ENCODE data around the gene GRK5.

Gene GRK5

GRCh38 chr10:119367841-119368549 is 160.6 kb downstream of the GRK5 start:
- no peak for DNase-seq

GRCh38 chr10:119368581-119368980 is 161.2 kb downstream of the GRK5 start:
- DNase-seq: no peak

GRCh38 chr10:119368991-119369869 is 161.9 kb downstream of the GRK5 start:
- no peak for DNase-seq

GRCh38 chr10:119370111-119370741 is 162.9 kb downstream of the GRK5 start:
- no peak for DNase-seq

- DNase-seq: no peak
Observed at GRCh38 chr10:119370972-119371703, 163.8 kb downstream of the GRK5 start.

- DNase-seq: no peak
Observed at GRCh38 chr10:119371704-119372663, 164.6 kb downstream of the GRK5 start.

- DNase-seq: no peak
Observed at GRCh38 chr10:119373294-119374102, 166.1 kb downstream of the GRK5 start.

- DNase-seq: no peak
Observed at GRCh38 chr10:119374236-119374635, 166.9 kb downstream of the GRK5 start.

- DNase-seq: no peak
Observed at GRCh38 chr10:119375574-119376272, 168.4 kb downstream of the GRK5 start.

- DNase-seq: no peak
Observed at GRCh38 chr10:119377451-119377957, 170.1 kb downstream of the GRK5 start.

GRCh38 chr10:119377958-119378736 is 170.8 kb downstream of the GRK5 start:
- DNase-seq: no peak

- no peak for DNase-seq
Observed at GRCh38 chr10:119378737-119379067, 171.3 kb downstream of the GRK5 start.

GRCh38 chr10:119379466-119380071 is 172.2 kb downstream of the GRK5 start:
- no peak for DNase-seq

- no peak for DNase-seq
Observed at GRCh38 chr10:119383174-119383856, 175.9 kb downstream of the GRK5 start.

GRCh38 chr10:119384127-119384526 is 176.8 kb downstream of the GRK5 start:
- DNase-seq: no peak

- no peak for DNase-seq
Observed at GRCh38 chr10:119386666-119387065, 179.3 kb downstream of the GRK5 start.

GRCh38 chr10:119388849-119389345 is 181.5 kb downstream of the GRK5 start:
- DNase-seq: no peak

Data from effector CD8-positive, alpha-beta T cell (primary cell).